Vagina (tissue), 2 donors: ENCODE data around the gene KCNS1. TPM values are rescaled to one million over a fixed set of nuclear protein-coding genes. Genes with fewer than 3 reads are reported as not detected.

Source experiments
- DNase-seq, 2 donors: peaks; one replicate each; pipeline ENCODE4 v3.0.0-alpha.2; 2017; ENCODE audit errors: extremely low spot score in 2 of 2
- H3K27ac ChIP-seq: fragments of 200-600 bp; sonication (generic); one replicate; pipeline ENCODE4 v1.5.1; 2019
- H3K27me3 ChIP-seq: fragments of 200-600 bp; sonication (generic); one replicate; pipeline ENCODE4 v1.5.1; 2019
- H3K36me3 ChIP-seq, 2 donors: fragments of 200-600 bp; sonication (generic); one replicate each; pipeline ENCODE4 v1.5.1; 2017 to 2019
- H3K4me1 ChIP-seq: fragments of 200-600 bp; sonication (generic); one replicate; pipeline ENCODE4 v1.5.1; 2019
- H3K4me3 ChIP-seq, 2 donors: fragments of 200-600 bp; sonication (generic); 1 replicate in 1 of 2; 2 replicates in 1 of 2; pipeline ENCODE4 v1.5.1; 2016 to 2019
- H3K9me3 ChIP-seq: fragments of 200-600 bp; sonication (generic); one replicate; pipeline ENCODE4 v1.5.1; 2019
- CTCF ChIP-seq, 3 experiments: fragments of 450-650 bp in 2 of 3; fragments of 200-600 bp in 1 of 3; sonication (generic) in 1 of 3; IDR thresholded peaks; one replicate each; pipeline ENCODE4 v1.5.1; 2017 to 2019; ENCODE audit warnings: antibody characterized with exemption in 3 of 3, mild to moderate bottlenecking in 2 of 3, moderate library complexity in 2 of 3
- POLR2A ChIP-seq, 2 donors: fragments of 450-650 bp; IDR thresholded peaks; one replicate each; pipeline ENCODE4 v1.6.1; 2017; ENCODE audit warnings: antibody characterized with exemption in 2 of 2, mild to moderate bottlenecking in 2 of 2, moderate library complexity in 2 of 2
- POLR2AphosphoS5 ChIP-seq, 2 donors: sonication (generic); formaldehyde crosslinking; IDR thresholded peaks; one replicate each; pipeline ENCODE4 v1.9.0; 2017; ENCODE audit warnings: antibody characterized with exemption in 2 of 2, mild to moderate bottlenecking in 2 of 2, low read depth in 1 of 2; ENCODE audit not compliant: insufficient read depth in 1 of 2
- intact Hi-C: fragments of 100-400 bp; cut with DNase I; formaldehyde crosslinking; loops from one replicate; pipeline ENCODE4 v1.15.1; 2023
- total RNA-seq: library from RNA; depleted of rRNA; stranded (reverse); fragments of >200 nt; gene quantifications from one replicate; pipeline ENCODE4 v1.2.3, GENCODE V29; 2016

The KCNS1 gene
- total RNA-seq, 1 donor from 2014 or later: not detected

- DNase-seq: no peak
- H3K36me3 ChIP-seq: no peaks in the 10 kb centered on the region
- no peak overlapping the region for H3K27ac ChIP-seq
- H3K4me1 ChIP-seq: peaks cover 6% of the 10 kb centered on the region
- TF ChIP-seq POLR2A (IDR thresholded peaks at IDR 0.05): no peak
- no peak for TF ChIP-seq CTCF (IDR thresholded peaks at IDR 0.05)
- TF ChIP-seq POLR2AphosphoS5 (IDR thresholded peaks at IDR 0.05; ENCODE audit: insufficient read depth in 1 of 2, low read depth in 1 of 2): no peak
- peak overlapping the region; percentile 0 to 27 for H3K4me3 ChIP-seq
- no peaks in the 10 kb centered on the region for H3K9me3 ChIP-seq
- intact Hi-C loops: loop anchor here (10.0 kb wide), 1 partner anchor 83 kb away; no protein-coding TSS in a partner anchor
- peaks cover 6% of the 10 kb centered on the region for H3K27me3 ChIP-seq
These were observed 2.7 kb downstream of the KCNS1 start for GRCh38 chr20:45098103-45098773.

- intact Hi-C loops: loop anchor here (10.0 kb wide), 1 partner anchor 83 kb away; no protein-coding TSS in a partner anchor
- TF ChIP-seq POLR2A (IDR thresholded peaks at IDR 0.05) (no peak), CTCF (IDR thresholded peaks at IDR 0.05) (peak in 1 of 3 experiments; percentile 7)
- Histone ChIP-seq H3K36me3 (no peaks in the 10 kb centered on the region), H3K27me3 (peaks cover 6% of the 10 kb centered on the region), H3K4me1 (peaks cover 6% of the 10 kb centered on the region), H3K4me3 (peak overlapping the region; percentile 0 to 23), H3K9me3 (no peaks in the 10 kb centered on the region), H3K27ac (no peak overlapping the region)
- no peak for DNase-seq
These were observed 3.3 kb downstream of the KCNS1 start for GRCh38 chr20:45097485-45098102.

- Histone ChIP-seq H3K36me3 (no peaks in the 10 kb centered on the region), H3K4me1 (peaks cover 6% of the 10 kb centered on the region), H3K27ac (no peak overlapping the region), H3K4me3 (no peak overlapping the region), H3K27me3 (peaks cover 6% of the 10 kb centered on the region), H3K9me3 (no peaks in the 10 kb centered on the region)
- intact Hi-C loops: loop anchor here (10.0 kb wide), 1 partner anchor 82 kb away; no protein-coding TSS in a partner anchor
- no peak for DNase-seq
- no peak for TF ChIP-seq POLR2AphosphoS5 (IDR thresholded peaks at IDR 0.05; ENCODE audit: insufficient read depth in 1 of 2, low read depth in 1 of 2)
- TF ChIP-seq CTCF (IDR thresholded peaks at IDR 0.05): no peak
- TF ChIP-seq POLR2A (IDR thresholded peaks at IDR 0.05): no peak
These were observed 4.1 kb downstream of the KCNS1 start for GRCh38 chr20:45096781-45097180.

- H3K4me1 ChIP-seq: peaks cover 3% of the 10 kb centered on the region
- H3K27me3 ChIP-seq: peaks cover 6% of the 10 kb centered on the region
- TF ChIP-seq POLR2AphosphoS5 (IDR thresholded peaks at IDR 0.05; ENCODE audit: insufficient read depth in 1 of 2, low read depth in 1 of 2) (no peak), CTCF (IDR thresholded peaks at IDR 0.05) (peak in 1 of 3 experiments; percentile 38)
- H3K4me3 ChIP-seq: no peak overlapping the region
- intact Hi-C loops: loop anchor here (10.0 kb wide), 1 partner anchor 81 kb away; no protein-coding TSS in a partner anchor
- H3K9me3 ChIP-seq: no peaks in the 10 kb centered on the region
- DNase-seq: no peak
- H3K36me3 ChIP-seq: no peaks in the 10 kb centered on the region
- no peak overlapping the region for H3K27ac ChIP-seq
These were observed 5.1 kb downstream of the KCNS1 start for GRCh38 chr20:45095805-45096238.
